Measurements from ENCODE around the gene NR2C2. TPM values are rescaled to one million over a fixed set of nuclear protein-coding genes. Genes with fewer than 3 reads are reported as not detected.

Gene NR2C2
- total and polyA plus RNA-seq, 2 of the 13 experiments (the other 11 are each of a cell fraction or from before 2014, with no cell fraction given) = 7.8 to 11.8 TPM

GRCh38 chr3:15011174-15011573, 63.8 kb downstream of the NR2C2 start (continued):
- TF ChIP-seq NCOR1 (IDR thresholded peaks at IDR 0.05; ENCODE audit: borderline replicate concordance, low read length) = no peak
- no peak for TF ChIP-seq ZNF329 (CRISPR knock-in tag; IDR thresholded peaks at IDR 0.05; ENCODE audit: low read depth)
- no peak for TF ChIP-seq BCL6 (CRISPR knock-in tag; IDR thresholded peaks at IDR 0.05)
- no peak for TF ChIP-seq ZNF446 (CRISPR knock-in tag; IDR thresholded peaks at IDR 0.05)
- TF ChIP-seq ZNF891 (CRISPR knock-in tag; IDR thresholded peaks at IDR 0.05) = no peak
- TF ChIP-seq, protein P1, sequence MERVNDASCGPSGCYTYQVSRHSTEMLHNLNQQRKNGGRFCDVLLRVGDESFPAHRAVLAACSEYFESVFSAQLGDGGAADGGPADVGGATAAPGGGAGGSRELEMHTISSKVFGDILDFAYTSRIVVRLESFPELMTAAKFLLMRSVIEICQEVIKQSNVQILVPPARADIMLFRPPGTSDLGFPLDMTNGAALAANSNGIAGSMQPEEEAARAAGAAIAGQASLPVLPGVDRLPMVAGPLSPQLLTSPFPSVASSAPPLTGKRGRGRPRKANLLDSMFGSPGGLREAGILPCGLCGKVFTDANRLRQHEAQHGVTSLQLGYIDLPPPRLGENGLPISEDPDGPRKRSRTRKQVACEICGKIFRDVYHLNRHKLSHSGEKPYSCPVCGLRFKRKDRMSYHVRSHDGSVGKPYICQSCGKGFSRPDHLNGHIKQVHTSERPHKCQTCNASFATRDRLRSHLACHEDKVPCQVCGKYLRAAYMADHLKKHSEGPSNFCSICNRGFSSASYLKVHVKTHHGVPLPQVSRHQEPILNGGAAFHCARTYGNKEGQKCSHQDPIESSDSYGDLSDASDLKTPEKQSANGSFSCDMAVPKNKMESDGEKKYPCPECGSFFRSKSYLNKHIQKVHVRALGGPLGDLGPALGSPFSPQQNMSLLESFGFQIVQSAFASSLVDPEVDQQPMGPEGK (CRISPR knock-in tag; IDR thresholded peaks at IDR 0.05) = no peak
- no peak for TF ChIP-seq TSC22D2 (CRISPR knock-in tag; IDR thresholded peaks at IDR 0.05; ENCODE audit: borderline replicate concordance)
- TF ChIP-seq ZNF280D (CRISPR knock-in tag; IDR thresholded peaks at IDR 0.05) = no peak
- TF ChIP-seq, protein P2, sequence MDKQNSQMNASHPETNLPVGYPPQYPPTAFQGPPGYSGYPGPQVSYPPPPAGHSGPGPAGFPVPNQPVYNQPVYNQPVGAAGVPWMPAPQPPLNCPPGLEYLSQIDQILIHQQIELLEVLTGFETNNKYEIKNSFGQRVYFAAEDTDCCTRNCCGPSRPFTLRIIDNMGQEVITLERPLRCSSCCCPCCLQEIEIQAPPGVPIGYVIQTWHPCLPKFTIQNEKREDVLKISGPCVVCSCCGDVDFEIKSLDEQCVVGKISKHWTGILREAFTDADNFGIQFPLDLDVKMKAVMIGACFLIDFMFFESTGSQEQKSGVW (CRISPR knock-in tag; IDR thresholded peaks at IDR 0.05; ENCODE audit: borderline replicate concordance) = no peak
- TF ChIP-seq THAP7 (CRISPR knock-in tag; IDR thresholded peaks at IDR 0.05) = no peak
- TF ChIP-seq ZNF256 (CRISPR knock-in tag; conservative IDR thresholded peaks at IDR 0.05) = no peak
- TF ChIP-seq KDM5A (IDR thresholded peaks at IDR 0.05; ENCODE audit: borderline replicate concordance, low read length) = no peak
- TF ChIP-seq NPAS2 (CRISPR knock-in tag; IDR thresholded peaks at IDR 0.05; ENCODE audit: borderline replicate concordance) = no peak
